HG03095 (cell line): Measurements from ENCODE around the gene GUCA1A.

Experiments used
- ATAC-seq: cut with Tn5 transposase; IDR thresholded peaks from one replicate; pipeline ENCODE4 v1.9.1; 2021; ENCODE audit warnings: moderate library complexity; ENCODE audit not compliant: unreplicated experiment

Gene GUCA1A

GRCh38 chr6:42173101-42173500 is at the start of gene GUCA1A:
Gene GUCA1A (plus strand): TSS chr6:42173364. CDS start chr6:42173614, 250 bp downstream.
- no peak for ATAC-seq

GRCh38 chr6:42123379-42124103 is 49.6 kb upstream of the GUCA1A start:
- ATAC-seq = no peak

GRCh38 chr6:42124223-42124836 is 48.8 kb upstream of the GUCA1A start:
- ATAC-seq = no peak

GRCh38 chr6:42125231-42125630 is 47.9 kb upstream of the GUCA1A start:
- ATAC-seq = no peak

- ATAC-seq = no peak
These were observed 47.5 kb upstream of the GUCA1A start for GRCh38 chr6:42125663-42126062.

GRCh38 chr6:42128460-42129359 is 44.5 kb upstream of the GUCA1A start:
- ATAC-seq = no peak

- ATAC-seq = no peak
These were observed 43.8 kb upstream of the GUCA1A start for GRCh38 chr6:42129360-42129676.

- no peak for ATAC-seq
These were observed 41.6 kb upstream of the GUCA1A start for GRCh38 chr6:42131531-42131930.

- ATAC-seq = no peak
These were observed 39.2 kb upstream of the GUCA1A start for GRCh38 chr6:42133926-42134325.

- no peak for ATAC-seq
These were observed 38.0 kb upstream of the GUCA1A start for GRCh38 chr6:42135161-42135560.

- ATAC-seq = no peak
These were observed 37.4 kb upstream of the GUCA1A start for GRCh38 chr6:42135722-42136121.

- ATAC-seq = no peak
These were observed 36.5 kb upstream of the GUCA1A start for GRCh38 chr6:42136508-42137193.

- no peak for ATAC-seq
These were observed 35.9 kb upstream of the GUCA1A start for GRCh38 chr6:42137194-42137753.

GRCh38 chr6:42138190-42138589 is 35.0 kb upstream of the GUCA1A start:
- no peak for ATAC-seq

GRCh38 chr6:42138630-42139619 is 34.2 kb upstream of the GUCA1A start:
- ATAC-seq = no peak

- no peak for ATAC-seq
These were observed 33.1 kb upstream of the GUCA1A start for GRCh38 chr6:42140032-42140431.

GRCh38 chr6:42140756-42141602 is 32.2 kb upstream of the GUCA1A start:
- ATAC-seq = no peak

- ATAC-seq = no peak
These were observed 31.5 kb upstream of the GUCA1A start for GRCh38 chr6:42141603-42142117.
